ENCODE data around the gene DPF3. TPM values are rescaled to one million over a fixed set of nuclear protein-coding genes. Genes with fewer than 3 reads are reported as not detected.

DPF3 gene
- total RNA-seq, 1 donor from 2014 or later, result 0.86 TPM

DNA sequence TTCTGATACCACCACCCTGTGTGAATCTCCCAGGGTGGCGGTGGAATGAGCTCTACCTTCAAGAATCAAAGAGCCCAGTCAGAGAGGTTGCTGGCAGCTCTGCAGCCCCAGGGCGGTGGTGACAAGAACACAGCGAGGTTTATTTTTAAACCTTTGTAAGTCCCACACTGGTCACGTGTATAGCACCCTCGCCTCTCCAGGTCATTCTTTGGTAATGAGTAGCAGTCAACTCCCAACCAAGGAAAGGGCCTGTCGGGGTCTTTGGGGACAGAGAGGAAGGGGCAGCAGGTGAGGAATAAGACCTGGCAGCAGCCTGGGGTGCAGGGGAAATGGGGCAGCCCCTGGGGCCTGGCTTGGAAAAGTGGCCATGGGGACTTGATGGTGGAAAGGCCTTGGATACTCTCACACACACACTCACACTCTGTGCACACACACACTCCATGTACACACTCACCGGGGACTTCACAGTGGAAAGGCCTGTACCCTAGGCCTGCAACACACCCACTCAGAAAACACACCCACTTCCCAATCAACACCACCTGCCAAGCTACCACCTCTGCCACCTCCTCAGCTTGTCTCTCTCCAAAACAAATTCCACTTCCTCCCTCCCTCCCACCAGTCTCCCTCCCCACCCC is 178.6 kb downstream of the DPF3 start:
- TF ChIP-seq, protein P1, sequence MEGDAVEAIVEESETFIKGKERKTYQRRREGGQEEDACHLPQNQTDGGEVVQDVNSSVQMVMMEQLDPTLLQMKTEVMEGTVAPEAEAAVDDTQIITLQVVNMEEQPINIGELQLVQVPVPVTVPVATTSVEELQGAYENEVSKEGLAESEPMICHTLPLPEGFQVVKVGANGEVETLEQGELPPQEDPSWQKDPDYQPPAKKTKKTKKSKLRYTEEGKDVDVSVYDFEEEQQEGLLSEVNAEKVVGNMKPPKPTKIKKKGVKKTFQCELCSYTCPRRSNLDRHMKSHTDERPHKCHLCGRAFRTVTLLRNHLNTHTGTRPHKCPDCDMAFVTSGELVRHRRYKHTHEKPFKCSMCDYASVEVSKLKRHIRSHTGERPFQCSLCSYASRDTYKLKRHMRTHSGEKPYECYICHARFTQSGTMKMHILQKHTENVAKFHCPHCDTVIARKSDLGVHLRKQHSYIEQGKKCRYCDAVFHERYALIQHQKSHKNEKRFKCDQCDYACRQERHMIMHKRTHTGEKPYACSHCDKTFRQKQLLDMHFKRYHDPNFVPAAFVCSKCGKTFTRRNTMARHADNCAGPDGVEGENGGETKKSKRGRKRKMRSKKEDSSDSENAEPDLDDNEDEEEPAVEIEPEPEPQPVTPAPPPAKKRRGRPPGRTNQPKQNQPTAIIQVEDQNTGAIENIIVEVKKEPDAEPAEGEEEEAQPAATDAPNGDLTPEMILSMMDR (conservative IDR thresholded peaks at IDR 0.05; ENCODE audit: low read depth, low read length), result no peak
- DNase-seq (ENCODE audit: low read depth), result no peak
- H3K4me3 ChIP-seq (ENCODE audit: low read depth, low read length), result no peak overlapping the region

DNA sequence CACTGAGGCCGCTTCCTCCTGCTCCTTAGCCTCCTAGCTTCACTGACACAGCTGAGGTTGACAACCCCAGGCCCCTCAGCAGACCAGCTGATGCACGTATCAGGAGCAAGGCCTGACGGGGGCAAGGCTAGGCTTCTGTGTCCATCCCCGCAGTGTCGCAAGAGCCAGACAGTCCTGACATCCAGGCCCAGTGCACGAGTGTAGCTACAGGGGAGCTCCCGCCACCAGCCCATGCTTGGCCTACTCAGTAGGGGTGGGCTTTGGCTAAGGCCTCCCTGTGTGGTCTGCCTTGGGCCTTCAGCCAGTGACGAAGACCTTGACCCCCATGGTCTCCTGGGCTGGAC is 179.1 kb downstream of the DPF3 start:
- DNase-seq (ENCODE audit: low read depth), result no peak
- H3K4me3 ChIP-seq (ENCODE audit: low read depth, low read length), result no peak overlapping the region
- TF ChIP-seq, protein P1 (conservative IDR thresholded peaks at IDR 0.05; ENCODE audit: low read depth, low read length), result no peak

DNA sequence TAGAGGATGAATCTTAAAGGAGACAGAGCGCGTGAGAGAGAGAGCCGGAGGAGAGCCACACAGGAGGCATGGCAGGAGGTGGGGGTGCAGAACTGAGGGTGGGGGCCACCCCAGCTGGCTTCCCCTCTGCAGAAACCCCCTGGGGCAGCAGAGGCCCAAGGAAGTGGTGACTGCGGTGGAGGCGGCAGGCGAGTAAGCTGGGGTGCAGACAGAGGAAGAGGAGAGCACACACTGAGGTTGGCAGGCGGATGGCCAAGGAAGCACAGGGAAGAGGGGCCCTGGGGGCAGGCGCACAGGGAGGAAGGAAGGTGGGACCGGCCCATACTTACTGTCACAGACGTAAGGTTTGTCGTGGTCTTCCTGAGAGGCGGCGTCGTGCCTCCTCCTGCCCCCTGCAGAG is 179.8 kb downstream of the DPF3 start:
- DNase-seq (ENCODE audit: low read depth), result no peak
- TF ChIP-seq, protein P1 (conservative IDR thresholded peaks at IDR 0.05; ENCODE audit: low read depth, low read length), result no peak
- H3K4me3 ChIP-seq (ENCODE audit: low read depth, low read length), result no peak overlapping the region

DNA sequence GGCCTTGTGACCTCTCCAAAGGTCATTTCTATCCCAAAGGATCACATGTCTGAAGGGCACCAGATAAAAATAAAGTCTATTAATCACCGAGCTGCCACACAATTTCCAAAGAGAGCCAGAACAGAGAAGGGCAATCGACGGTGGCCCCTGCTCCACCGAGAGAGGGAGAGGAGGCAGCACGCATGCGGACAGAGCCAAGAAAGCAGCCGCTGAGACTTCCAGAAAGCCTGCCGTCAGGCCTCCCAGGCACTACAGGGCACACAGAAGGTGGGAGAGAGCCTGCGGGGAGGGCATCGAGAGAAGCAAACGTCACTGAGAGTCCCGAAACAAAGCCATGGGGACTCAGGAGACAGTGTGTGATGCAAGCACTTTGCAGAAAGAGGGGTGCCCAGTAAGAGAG is 182.0 kb downstream of the DPF3 start:
- TF ChIP-seq, protein P1 (conservative IDR thresholded peaks at IDR 0.05; ENCODE audit: low read depth, low read length), result no peak
- no peak for DNase-seq (ENCODE audit: low read depth)
- no peak overlapping the region for H3K4me3 ChIP-seq (ENCODE audit: low read depth, low read length)

DNA sequence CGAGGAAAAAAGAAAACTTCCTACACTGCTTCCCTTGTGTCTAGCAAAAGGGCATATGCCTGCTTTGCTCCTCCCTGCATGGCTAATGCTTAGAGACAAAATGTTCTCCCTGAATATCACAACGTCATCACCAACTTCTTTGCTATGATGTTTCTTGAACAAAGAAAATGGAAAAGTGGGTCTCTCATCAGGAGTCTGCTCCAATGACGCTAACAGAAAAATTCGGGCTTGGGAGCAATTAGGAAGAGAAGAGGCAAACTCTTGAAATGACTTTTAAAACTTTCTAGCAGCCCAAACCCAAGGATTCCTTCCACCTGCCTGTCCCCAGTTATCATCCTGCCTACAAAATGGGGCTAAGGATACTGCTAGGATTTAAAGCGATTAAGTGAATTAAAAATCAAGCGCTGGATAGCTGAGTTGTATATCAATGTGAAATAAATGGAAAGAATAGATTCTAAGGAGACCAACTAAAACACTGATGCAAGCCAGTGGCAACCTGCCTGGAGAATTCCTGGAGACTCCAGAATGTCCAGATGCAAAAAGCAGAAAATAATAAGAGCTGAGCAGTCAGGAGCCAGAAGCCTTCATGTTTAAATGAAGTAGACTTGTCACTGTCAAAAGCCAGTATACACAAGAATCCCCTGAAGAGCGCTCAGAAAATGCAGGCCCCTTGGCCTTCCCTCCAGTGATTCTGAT is 183.8 kb downstream of the DPF3 start:
- DNase-seq (ENCODE audit: low read depth), result no peak
- TF ChIP-seq, protein P1 (conservative IDR thresholded peaks at IDR 0.05; ENCODE audit: low read depth, low read length), result no peak
- no peak overlapping the region for H3K4me3 ChIP-seq (ENCODE audit: low read depth, low read length)

DNA sequence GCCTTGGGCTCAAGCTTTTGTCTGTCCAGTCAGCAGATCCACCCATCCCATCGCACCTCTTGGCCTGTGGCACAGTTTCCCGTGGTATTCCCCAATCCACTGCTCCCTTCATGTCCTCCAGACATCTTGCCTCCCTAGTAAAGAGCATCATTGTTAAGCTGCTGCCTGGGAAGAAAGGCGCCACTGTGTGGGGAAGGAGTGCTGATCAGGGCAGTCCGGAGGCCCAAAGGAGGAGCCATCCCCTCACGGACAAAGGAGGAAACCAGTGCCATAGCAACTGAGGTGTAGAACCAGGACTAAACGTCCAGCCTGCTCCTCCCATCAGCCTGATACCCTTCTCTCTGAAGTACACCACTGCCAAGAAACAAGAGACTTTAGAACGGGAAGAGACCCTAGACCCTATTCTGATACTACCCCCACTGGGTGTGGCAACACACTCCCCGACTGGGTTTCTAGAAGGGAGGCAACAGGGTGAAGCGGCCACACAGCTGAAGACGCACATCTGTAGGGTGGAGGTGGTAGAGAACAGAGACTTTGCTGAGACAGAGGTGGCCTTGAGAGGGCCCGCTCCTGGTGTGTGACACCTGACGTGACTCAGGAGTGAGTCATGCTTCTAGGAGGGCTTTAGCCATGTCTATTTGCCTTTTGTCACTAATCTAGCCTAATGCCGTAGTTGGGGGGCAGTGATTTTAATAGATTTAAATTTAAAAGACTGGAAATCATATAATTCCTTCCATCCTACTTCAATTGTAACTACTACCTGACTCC is 185.0 kb downstream of the DPF3 start:
- no peak overlapping the region for H3K4me3 ChIP-seq (ENCODE audit: low read depth, low read length)
- no peak for DNase-seq (ENCODE audit: low read depth)
- TF ChIP-seq, protein P1 (conservative IDR thresholded peaks at IDR 0.05; ENCODE audit: low read depth, low read length), result no peak

Data from epithelial cell of proximal tubule (primary cell).